ENCODE results near the gene FAM162A.
"Not testable (repeated sequence)": the region's sequence is repeated elsewhere in the genome, so short reads cannot be mapped to it uniquely, and the experiment has no call there.

FAM162A gene

DNA sequence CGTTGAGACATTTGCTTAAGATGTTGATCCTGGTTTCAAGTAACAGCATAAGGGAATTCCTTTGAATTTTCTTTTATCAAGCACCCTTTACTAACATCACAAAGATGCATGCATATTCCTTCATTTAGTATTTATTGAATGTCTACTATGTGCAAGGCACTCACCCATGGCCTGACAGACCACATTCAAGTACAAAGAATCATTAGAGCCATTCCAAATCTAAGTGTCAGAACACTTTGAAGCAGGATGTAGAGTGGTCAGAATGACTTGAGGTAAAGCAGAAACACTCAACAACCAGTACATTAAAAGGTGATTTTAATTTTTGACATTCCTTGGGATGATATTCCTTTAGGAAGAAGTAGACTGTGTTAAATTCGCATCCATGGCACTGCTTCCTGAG, 37.9 kb downstream of the FAM162A start:
- no peak for DNase-seq

GRCh38 chr3:122427857-122428471, 44.0 kb downstream of the FAM162A start:
- DNase-seq, result no peak

- DNase-seq, result no peak
Observed at GRCh38 chr3:122430371-122430770, 46.4 kb downstream of the FAM162A start.

GRCh38 chr3:122435950-122436349, 52.0 kb downstream of the FAM162A start:
- DNase-seq, result no peak

DNA sequence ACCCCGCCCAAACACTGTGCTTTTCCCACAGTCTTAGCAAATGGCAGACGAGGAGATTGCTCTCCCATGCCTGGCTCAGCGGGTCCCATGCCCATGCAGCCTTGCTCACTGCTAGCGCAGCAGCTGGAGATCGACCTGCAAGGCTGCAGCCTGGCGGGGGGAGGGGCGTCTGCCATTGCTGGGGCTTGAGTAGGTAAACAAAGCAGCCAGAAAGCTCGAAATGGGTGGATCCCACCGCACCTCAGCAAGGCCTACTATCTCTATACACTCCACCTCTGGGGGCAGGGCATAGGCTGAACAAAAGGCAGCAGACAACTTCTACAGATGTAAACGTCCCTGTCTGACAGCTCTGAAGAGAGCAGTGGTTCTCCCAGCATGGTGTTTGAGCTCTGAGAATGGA, 59.1 kb downstream of the FAM162A start:
- DNase-seq, result no peak

- not testable (repeated sequence) for DNase-seq
Observed at GRCh38 chr3:122443762-122444490, 59.9 kb downstream of the FAM162A start.

GRCh38 chr3:122444491-122444887, 60.5 kb downstream of the FAM162A start:
- DNase-seq, result not testable (repeated sequence)

GRCh38 chr3:122448218-122448617, 64.2 kb downstream of the FAM162A start:
- DNase-seq, result not testable (repeated sequence)

DNA sequence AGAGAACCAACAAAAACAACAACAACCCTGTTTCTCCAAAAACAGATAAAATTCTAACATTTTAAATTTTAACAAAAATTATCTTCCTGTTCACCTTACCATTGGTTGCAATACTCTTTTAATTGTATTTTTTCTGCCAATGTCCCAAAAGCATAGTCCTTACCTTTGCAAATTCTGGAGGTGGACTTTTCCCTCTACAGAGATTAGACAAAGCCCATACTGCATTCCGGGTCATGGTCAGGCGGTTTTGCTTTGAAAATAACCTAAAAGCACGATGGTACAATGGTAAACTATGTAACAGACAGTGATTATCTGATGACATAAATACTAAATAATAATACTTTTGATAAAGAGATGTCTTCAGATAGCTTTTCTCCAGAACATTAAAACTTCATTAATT, 67.4 kb downstream of the FAM162A start:
- DNase-seq, result no peak

- DNase-seq, result no peak
Observed at GRCh38 chr3:122456074-122456473, 72.1 kb downstream of the FAM162A start.

DNA sequence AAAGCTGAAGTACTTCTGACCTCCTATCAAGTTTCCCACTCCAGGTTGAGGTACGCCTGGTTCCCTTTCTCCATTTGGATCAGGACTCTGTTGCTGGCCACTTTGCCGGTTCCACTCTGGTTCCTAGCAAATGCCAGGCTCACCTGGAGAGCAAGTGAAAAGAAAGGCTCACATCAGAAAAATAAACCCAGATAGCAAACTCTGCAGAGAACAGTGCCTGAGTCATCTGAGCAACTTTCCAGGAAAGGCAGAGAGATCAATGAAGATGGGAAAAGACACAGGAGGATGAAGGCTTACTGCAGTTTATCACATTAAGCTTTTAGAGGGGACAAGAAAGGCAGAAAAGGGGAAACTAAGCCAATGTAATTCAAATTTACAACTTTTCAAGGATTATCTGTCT, 73.7 kb downstream of the FAM162A start:
- DNase-seq, result no peak

- DNase-seq, result peak in 1 of 2 donors; percentile 52
Observed at GRCh38 chr3:122458992-122459391, 75.0 kb downstream of the FAM162A start.

DNA sequence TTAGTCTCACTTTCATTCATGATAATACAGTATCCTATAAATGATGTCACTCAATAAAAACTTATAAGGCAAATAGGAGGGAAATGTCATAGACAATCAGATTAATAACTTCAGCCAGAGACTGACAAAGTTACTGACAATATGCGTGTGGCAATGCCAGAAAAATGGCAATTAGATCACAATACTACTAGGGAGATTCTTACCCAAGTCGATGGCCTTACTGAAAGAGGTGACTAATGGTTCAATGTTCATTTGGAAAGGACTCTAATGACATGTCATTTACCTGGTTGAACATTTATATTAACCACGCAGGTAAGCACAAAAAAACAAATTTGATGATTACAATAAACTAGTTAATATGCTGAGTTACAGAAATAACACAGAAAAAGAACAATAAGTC, 77.8 kb downstream of the FAM162A start:
- DNase-seq, result no peak

Data from hippocampal formation (tissue), 2 donors.